LNCAP (cell line): ENCODE measurements around the gene SHFL.

Experiments
- CTCF ChIP-seq: fragments of 450-650 bp; IDR thresholded peaks from 2 replicates; pipeline ENCODE4 v1.5.1; 2017; ENCODE audit warnings: mild to moderate bottlenecking

SHFL gene

GRCh38 chr19:10088949-10089554, 2.9 kb downstream of the SHFL start:
- TF ChIP-seq CTCF = no peak

- TF ChIP-seq CTCF = no peak
Observed at GRCh38 chr19:10089801-10090375, 3.8 kb downstream of the SHFL start.

- no peak for TF ChIP-seq CTCF
Observed at GRCh38 chr19:10091370-10091687, 5.2 kb downstream of the SHFL start.

GRCh38 chr19:10091895-10092641, 6.0 kb downstream of the SHFL start:
- no peak for TF ChIP-seq CTCF

GRCh38 chr19:10092648-10093294, 6.7 kb downstream of the SHFL start:
- TF ChIP-seq CTCF = no peak

- TF ChIP-seq CTCF = no peak
Observed at GRCh38 chr19:10093295-10094186, 7.4 kb downstream of the SHFL start.

- no peak for TF ChIP-seq CTCF
Observed at GRCh38 chr19:10095622-10095947, 9.5 kb downstream of the SHFL start.
